Prostate gland (tissue), 2 donors: ENCODE data around the gene JTB.
"Not testable (repeated sequence)": the region's sequence is repeated elsewhere in the genome, so short reads cannot be mapped to it uniquely, and the experiment has no call there.

Experiments
- POLR2AphosphoS5 ChIP-seq: sonication (generic); formaldehyde crosslinking; IDR thresholded peaks from one replicate; pipeline ENCODE4 v1.6.1; 2017; ENCODE audit warnings: antibody characterized with exemption
- TF ChIP-seq, protein P1 (sequence below), 4 experiments: fragments of 200-600 bp in 2 of 4; fragments of 450-650 bp in 2 of 4; sonication (generic) in 2 of 4; IDR thresholded peaks; 1 replicate in 3 of 4; 2 replicates in 1 of 4; pipeline ENCODE4 v1.5.1; 2016 to 2019; ENCODE audit warnings: antibody characterized with exemption in 4 of 4, mild to moderate bottlenecking in 2 of 4, moderate library complexity in 2 of 4

DNA sequence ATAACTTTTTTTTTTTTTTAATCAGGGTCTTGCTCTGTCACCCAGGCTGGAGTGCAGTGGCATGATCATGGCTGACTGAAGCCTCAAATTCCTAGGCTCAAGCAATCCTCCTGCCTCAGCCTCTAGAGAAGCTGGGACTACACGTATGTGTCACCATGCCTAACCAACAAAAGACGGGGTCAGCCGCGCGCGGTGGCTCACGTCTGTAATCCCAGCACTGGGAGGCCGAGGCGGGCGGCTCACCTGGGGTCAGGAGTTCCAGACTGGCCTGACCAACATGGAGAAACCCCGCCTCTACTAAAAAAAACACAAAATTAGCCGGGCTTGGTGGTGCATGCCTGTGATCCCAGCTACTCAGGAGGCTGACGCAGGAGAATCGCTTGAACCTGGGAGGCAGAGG lies 35.1 kb upstream of the JTB start:
- TF ChIP-seq, protein P1, sequence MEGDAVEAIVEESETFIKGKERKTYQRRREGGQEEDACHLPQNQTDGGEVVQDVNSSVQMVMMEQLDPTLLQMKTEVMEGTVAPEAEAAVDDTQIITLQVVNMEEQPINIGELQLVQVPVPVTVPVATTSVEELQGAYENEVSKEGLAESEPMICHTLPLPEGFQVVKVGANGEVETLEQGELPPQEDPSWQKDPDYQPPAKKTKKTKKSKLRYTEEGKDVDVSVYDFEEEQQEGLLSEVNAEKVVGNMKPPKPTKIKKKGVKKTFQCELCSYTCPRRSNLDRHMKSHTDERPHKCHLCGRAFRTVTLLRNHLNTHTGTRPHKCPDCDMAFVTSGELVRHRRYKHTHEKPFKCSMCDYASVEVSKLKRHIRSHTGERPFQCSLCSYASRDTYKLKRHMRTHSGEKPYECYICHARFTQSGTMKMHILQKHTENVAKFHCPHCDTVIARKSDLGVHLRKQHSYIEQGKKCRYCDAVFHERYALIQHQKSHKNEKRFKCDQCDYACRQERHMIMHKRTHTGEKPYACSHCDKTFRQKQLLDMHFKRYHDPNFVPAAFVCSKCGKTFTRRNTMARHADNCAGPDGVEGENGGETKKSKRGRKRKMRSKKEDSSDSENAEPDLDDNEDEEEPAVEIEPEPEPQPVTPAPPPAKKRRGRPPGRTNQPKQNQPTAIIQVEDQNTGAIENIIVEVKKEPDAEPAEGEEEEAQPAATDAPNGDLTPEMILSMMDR (IDR thresholded peaks at IDR 0.05), result not testable (repeated sequence)
- not testable (repeated sequence) for TF ChIP-seq POLR2AphosphoS5
